HG02610 (cell line): ENCODE data around the gene TMEM178A.

ENCODE experiments used
- ATAC-seq: cut with Tn5 transposase; IDR thresholded peaks from one replicate; pipeline ENCODE4 v1.9.1; 2021; ENCODE audit warnings: mild to moderate bottlenecking, moderate library complexity; ENCODE audit not compliant: unreplicated experiment

Gene TMEM178A

DNA sequence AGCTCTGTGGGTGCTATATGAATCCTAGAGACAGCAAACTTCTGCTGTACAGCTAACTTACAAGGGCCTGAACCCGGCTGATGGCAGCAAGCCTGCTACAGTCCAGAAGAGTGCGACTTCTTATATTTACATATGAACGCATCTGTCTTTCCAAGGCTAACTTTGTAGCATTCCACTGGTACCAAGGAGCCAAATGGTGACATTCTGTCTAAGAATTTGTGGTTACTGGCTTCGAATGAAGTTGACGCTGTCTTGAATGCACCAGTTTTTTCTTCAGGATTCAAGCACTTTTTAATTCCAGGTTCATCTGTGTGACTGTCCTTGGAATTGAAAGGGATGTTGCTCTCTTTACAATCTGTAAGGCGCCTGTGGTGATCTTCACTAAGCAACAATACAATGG, 70.9 kb downstream of the TMEM178A start:
- no peak for ATAC-seq

DNA sequence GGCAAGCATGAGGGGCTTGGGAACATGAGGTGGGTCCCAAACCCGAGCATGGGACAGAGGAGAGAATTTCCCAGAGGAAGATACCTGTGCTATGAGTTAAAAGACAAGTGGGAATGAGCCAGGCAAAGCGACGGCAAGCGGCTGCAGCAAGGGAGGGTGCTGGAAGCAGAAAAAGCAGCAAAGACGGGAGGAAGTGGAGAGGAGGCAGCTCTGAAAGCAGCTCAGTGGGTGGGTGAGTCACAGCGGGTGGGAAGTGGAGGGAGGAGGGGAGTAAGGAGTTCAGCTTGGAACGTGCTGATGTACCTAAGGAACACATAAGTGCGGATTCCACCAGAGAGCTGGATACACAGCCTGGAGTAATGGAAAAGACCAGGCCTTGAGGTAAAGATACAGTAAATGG, 71.9 kb downstream of the TMEM178A start:
- ATAC-seq = no peak

DNA sequence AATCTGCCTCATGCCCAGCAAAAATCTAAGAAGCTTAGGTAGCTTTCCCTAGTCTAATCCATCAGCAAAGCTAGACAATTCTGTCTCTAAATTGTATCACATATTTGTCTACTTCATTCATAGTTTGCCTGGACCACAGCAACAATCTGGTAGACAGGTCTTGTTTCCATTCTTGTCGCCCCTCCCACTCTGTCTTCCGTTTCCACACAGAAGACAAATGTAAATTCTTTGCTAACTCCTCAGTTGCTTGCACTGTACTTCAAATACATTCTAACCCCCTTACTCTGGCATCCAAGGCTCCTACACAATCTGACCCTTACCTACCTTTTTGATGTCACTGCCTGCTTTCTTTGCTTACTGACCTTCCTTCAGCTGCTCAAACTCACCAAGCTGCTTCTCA, 73.2 kb downstream of the TMEM178A start:
- ATAC-seq = no peak

- no peak for ATAC-seq
These were observed 73.7 kb downstream of the TMEM178A start for GRCh38 chr2:39739386-39739785.

DNA sequence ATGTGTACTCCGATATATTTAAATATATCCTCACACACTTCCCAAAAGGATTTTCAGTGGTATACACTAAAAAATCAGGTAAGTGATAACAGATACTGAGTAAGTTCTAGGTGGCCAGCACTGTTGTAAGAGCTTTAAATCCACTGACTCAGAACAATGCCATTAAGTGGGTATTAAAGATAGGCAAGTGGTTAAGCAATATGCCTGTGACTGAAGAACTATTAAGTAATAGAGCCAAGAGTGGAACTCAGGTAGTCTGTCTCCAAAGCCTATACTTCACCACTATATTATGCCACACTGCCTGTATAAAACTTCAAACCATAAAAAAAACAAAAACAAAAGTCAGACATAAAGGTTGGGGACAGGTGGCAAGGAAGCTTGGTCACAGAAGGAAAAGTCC, 76.2 kb downstream of the TMEM178A start:
- no peak for ATAC-seq

GRCh38 chr2:39743269-39743776, 77.6 kb downstream of the TMEM178A start:
- no peak for ATAC-seq

DNA sequence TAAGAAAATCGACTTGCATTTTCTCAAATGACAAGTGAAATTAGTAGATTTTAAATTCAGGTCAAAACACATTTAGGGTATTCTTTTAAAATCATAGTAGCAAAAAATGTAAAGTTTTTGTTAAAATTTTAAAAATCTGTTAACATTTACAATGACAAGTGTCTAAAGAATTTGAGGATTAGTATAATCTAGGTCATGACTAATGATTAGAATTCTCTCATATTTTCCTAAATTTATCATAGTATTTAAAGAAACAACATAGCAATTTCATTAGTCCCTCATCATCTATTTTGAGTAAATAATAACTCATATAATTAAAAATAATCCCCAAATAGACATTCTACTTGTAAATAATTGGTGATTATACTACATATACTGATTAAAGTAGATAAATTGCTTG, 89.7 kb downstream of the TMEM178A start:
- no peak for ATAC-seq

DNA sequence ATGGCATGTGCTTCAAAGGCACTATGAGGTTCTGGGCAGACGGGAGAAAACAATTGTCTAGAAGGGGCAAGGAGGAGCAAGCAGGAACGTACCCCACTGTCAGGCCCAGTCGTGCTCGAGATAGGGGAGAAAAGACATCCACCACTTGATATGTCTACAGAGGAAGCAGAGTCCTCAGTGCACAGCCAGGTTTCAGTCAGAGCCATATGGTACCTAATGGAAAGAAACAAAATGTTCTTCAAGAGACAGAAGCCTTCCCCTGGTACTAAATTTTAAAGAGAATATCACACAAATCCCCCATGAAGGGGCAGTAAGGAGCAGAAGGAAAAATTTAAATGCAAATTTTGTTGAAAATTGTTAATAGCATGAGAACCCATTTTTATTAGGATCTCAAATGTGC, 91.4 kb downstream of the TMEM178A start:
- ATAC-seq = no peak

GRCh38 chr2:39762448-39762847, 96.7 kb downstream of the TMEM178A start:
- ATAC-seq = no peak
